GM19043 (cell line): ENCODE measurements around the gene PDZD8.
"Not testable (repeated sequence)": the region's sequence is repeated elsewhere in the genome, so short reads cannot be mapped to it uniquely, and the experiment has no call there.

Source experiments
- ATAC-seq: cut with Tn5 transposase; IDR thresholded peaks from one replicate; pipeline ENCODE4 v1.9.1; 2021; ENCODE audit warnings: low read depth; ENCODE audit not compliant: unreplicated experiment

Gene PDZD8

GRCh38 chr10:117257721-117258120 is 117.5 kb downstream of the PDZD8 start:
- no peak for ATAC-seq

GRCh38 chr10:117256910-117257309 is 118.3 kb downstream of the PDZD8 start:
- ATAC-seq, result no peak

- no peak for ATAC-seq
Observed at GRCh38 chr10:117255835-117256460, 119.3 kb downstream of the PDZD8 start.

GRCh38 chr10:117254774-117255735 is 120.2 kb downstream of the PDZD8 start:
- no peak for ATAC-seq

GRCh38 chr10:117254338-117254737 is 120.9 kb downstream of the PDZD8 start:
- ATAC-seq, result no peak

GRCh38 chr10:117253908-117254307 is 121.3 kb downstream of the PDZD8 start:
- no peak for ATAC-seq

GRCh38 chr10:117250411-117250810 is 124.8 kb downstream of the PDZD8 start:
- ATAC-seq, result no peak

- ATAC-seq, result peak; percentile 88
Observed at GRCh38 chr10:117249493-117250093, 125.6 kb downstream of the PDZD8 start.

GRCh38 chr10:117248750-117249465 is 126.3 kb downstream of the PDZD8 start:
- no peak for ATAC-seq

GRCh38 chr10:117246997-117247671 is 128.1 kb downstream of the PDZD8 start:
- ATAC-seq, result no peak

GRCh38 chr10:117242463-117242832 is 132.8 kb downstream of the PDZD8 start:
- ATAC-seq, result no peak

- no peak for ATAC-seq
Observed at GRCh38 chr10:117241541-117242462, 133.4 kb downstream of the PDZD8 start.

- no peak for ATAC-seq
Observed at GRCh38 chr10:117240621-117241529, 134.4 kb downstream of the PDZD8 start, which contains the start of gene SLC18A2. Gene SLC18A2, plus strand, starts transcription at chr10:117241114. Its CDS starts 580 bp downstream, at chr10:117241694.

- ATAC-seq, result no peak
Observed at GRCh38 chr10:117239721-117240620, 135.3 kb downstream of the PDZD8 start.

GRCh38 chr10:117239051-117239450 is 136.2 kb downstream of the PDZD8 start:
- no peak for ATAC-seq

GRCh38 chr10:117237401-117237991 is 137.7 kb downstream of the PDZD8 start:
- ATAC-seq, result no peak

GRCh38 chr10:117230107-117230506 is 145.1 kb downstream of the PDZD8 start:
- not testable (repeated sequence) for ATAC-seq
